Fibroblast of pulmonary artery (primary cell): ENCODE measurements around the gene GDF10.
A peak's percentile ranks its signal among the peaks of the same experiment; 100 is the strongest.

Source experiments
- DNase-seq: peaks from one replicate; pipeline ENCODE4 v3.0.0-alpha.2; 2010; ENCODE audit warnings: low read depth
- H3K4me3 ChIP-seq: replicated peaks from 2 replicates; pipeline ENCODE4 v1.5.1; 2011; ENCODE audit warnings: low read depth, mild to moderate bottlenecking, control low read depth, low read length, moderate library complexity
- TF ChIP-seq, protein P1 (sequence below): IDR thresholded peaks from 2 replicates; pipeline ENCODE4 v1.5.1; 2011; ENCODE audit warnings: mild to moderate bottlenecking, control low read depth, low read length, inconsistent platforms; ENCODE audit errors: missing control alignments

Gene GDF10

DNA sequence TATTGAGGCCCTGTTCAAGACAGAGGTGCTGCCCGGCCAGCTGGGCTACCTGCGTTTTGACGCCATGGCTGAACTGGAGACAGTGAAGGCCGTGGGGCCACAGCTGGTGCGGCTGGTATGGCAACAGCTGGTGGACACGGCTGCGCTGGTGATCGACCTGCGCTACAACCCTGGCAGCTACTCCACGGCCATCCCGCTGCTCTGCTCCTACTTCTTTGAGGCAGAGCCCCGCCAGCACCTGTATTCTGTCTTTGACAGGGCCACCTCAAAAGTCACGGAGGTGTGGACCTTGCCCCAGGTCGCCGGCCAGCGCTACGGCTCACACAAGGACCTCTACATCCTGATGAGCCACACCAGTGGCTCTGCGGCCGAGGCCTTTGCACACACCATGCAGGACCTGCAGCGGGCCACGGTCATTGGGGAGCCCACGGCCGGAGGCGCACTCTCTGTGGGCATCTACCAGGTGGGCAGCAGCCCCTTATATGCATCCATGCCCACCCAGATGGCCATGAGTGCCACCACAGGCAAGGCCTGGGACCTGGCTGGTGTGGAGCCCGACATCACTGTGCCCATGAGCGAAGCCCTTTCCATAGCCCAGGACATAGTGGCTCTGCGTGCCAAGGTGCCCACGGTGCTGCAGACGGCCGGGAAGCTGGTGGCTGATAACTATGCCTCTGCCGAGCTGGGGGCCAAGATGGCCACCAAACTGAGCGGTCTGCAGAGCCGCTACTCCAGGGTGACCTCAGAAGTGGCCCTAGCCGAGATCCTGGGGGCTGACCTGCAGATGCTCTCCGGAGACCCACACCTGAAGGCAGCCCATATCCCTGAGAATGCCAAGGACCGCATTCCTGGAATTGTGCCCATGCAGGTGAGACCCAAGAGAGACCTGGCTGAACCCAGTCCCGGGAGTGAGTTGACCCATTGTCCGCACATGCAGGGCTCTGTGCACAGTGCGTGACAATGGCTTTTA, 51.0 kb downstream of the GDF10 start:
- no peak overlapping the region for H3K4me3 ChIP-seq
- no peak for DNase-seq
- TF ChIP-seq, protein P1, sequence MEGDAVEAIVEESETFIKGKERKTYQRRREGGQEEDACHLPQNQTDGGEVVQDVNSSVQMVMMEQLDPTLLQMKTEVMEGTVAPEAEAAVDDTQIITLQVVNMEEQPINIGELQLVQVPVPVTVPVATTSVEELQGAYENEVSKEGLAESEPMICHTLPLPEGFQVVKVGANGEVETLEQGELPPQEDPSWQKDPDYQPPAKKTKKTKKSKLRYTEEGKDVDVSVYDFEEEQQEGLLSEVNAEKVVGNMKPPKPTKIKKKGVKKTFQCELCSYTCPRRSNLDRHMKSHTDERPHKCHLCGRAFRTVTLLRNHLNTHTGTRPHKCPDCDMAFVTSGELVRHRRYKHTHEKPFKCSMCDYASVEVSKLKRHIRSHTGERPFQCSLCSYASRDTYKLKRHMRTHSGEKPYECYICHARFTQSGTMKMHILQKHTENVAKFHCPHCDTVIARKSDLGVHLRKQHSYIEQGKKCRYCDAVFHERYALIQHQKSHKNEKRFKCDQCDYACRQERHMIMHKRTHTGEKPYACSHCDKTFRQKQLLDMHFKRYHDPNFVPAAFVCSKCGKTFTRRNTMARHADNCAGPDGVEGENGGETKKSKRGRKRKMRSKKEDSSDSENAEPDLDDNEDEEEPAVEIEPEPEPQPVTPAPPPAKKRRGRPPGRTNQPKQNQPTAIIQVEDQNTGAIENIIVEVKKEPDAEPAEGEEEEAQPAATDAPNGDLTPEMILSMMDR: no peak

DNA sequence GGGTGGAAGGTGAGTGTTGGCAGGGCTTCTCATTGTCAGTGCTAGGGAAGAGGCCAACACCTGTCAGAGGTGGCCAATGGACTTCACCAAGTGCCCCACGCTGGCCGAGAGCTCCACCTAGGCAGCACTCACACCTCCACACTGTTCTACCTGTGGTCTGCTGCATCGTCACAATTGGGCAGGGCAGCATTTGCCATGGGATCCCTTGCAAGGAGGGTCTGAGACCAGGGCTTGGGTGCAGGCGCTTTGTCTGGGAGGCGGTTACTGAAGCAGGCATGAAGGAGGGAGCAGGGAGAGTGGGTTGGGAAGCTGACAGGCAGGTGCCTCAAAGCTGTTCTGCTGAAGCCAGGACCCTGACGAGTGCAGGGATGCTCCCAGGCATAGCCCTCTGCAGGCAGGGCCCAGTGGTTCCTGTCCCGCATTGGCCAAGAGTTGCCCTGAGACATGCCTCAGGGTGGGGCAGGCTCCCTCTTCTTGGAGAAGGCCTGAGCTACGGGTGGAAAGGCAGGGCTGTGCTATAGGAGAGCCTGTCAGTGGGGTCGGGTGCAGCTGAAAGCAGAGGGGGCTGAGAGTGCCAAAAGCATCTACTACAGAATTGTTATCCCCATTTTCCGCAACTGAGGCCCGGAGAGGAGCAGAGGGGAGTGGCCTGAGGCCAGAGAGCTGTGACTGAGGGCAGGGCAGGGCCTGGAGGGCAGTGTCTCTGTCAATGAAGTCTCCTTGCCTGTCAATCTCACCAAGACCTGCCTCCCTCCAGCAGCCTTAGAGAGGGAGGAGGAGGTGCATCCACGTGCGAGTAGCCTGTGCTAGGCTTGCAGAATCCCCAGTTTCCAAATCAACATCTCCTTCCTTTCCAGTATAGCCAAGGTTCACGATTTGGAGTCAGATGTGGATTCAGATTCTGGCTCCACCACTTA, 52.2 kb downstream of the GDF10 start:
- no peak overlapping the region for H3K4me3 ChIP-seq
- no peak for DNase-seq
- TF ChIP-seq, protein P1: no peak

DNA sequence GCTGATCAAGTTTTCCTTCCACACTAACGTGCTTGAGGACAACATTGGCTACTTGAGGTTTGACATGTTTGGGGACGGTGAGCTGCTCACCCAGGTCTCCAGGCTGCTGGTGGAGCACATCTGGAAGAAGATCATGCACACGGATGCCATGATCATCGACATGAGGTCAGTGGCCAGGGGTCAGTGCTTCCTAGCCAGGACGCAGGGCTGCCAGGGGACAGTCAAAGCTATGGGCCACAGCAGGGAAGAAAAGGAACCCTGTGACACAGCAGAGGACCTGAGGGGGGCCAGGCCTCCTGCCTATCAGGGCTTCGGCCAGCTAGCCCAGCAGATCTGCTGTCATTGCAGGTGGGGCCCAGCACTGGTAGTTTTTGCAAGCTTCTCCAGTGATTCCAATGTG, 53.4 kb downstream of the GDF10 start:
- DNase-seq: no peak
- TF ChIP-seq, protein P1: no peak
- no peak overlapping the region for H3K4me3 ChIP-seq

DNA sequence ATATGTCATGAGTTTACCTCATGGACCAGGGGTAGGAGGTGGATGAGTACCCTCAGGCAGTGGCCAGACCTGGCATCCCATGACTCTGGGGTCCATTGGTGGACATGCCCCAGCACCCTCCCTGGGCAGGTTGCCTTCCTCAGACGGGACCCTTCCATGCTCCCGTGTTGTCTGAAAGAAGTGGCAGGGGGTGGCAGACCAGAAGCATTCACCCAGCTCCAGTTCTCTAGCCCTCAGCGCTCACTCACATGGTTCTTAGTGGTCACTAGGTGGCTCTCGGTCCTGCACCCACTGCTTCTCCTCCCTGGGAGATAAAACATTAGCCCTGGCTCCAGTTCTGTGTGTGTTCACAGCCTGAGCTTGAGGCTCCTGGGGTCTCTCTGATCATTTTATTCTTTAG, 54.2 kb downstream of the GDF10 start:
- TF ChIP-seq, protein P1: peak; percentile 36
- peak; percentile 30 for DNase-seq
- no peak overlapping the region for H3K4me3 ChIP-seq

DNA sequence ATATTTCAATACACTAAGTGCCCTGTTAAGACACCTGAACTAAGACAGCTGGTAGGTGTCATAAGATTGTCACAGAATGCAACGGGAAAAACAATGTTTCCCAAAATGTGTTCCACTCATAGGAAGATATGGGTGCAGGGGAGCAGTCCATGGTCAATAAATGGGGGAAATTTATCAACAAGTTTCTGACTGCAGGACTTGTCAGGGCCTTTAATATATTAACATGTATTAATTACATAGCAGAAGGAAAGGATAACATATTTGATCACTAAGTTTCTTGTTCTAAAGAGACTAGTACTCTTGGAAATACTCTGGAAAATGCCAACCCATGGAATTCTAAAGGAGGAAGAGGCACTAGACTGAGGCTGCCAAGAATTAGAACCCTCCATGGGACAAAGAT, 54.9 kb downstream of the GDF10 start:
- DNase-seq: no peak
- H3K4me3 ChIP-seq: no peak overlapping the region
- TF ChIP-seq, protein P1: no peak

- no peak overlapping the region for H3K4me3 ChIP-seq
- no peak for DNase-seq
- TF ChIP-seq, protein P1: no peak
Measured at GRCh38 chr10:47356708-47357107, 56.7 kb downstream of the GDF10 start.
